CD4-positive, alpha-beta T cell (primary cell): ENCODE data around the gene CNDP2. TPM values are rescaled to one million over a fixed set of nuclear protein-coding genes. Genes with fewer than 3 reads are reported as not detected.

ENCODE experiments used
- ATAC-seq: fragments of 200-7000 bp; cut with Tn5 transposase; one replicate; pipeline ENCODE4 v1.10.0; 2022; ENCODE audit warnings: mild to moderate bottlenecking; ENCODE audit not compliant: poor library complexity
- CTCF ChIA-PET: fragments of 350-600 bp; sonication (Branson Sonifier 250); formaldehyde crosslinking; loops from one replicate; lab custom pipeline; 2021; ENCODE audit warnings: antibody characterized with exemption, inconsistent platforms; lab: Charles Lee
- POLR2A ChIA-PET: fragments of 350-600 bp; sonication (Branson Sonifier 250); formaldehyde crosslinking; loops from one replicate; lab custom pipeline; 2021; ENCODE audit warnings: antibody characterized with exemption, inconsistent platforms; lab: Charles Lee
- DNase-seq, 14 experiments: peaks; one replicate each; pipeline ENCODE4 v3.0.0-alpha.2; 2013 to 2020; ENCODE audit warnings: mixed read lengths in 2 of 14
- H3K27ac ChIP-seq, 2 donors: one replicate each; pipeline versions ENCODE4 v1.5.1 to v1.7.0; 2013; ENCODE audit warnings: low read length in 2 of 2, low read depth in 1 of 2, mild to moderate bottlenecking in 1 of 2
- H3K27me3 ChIP-seq, 2 experiments: 1 replicate in 1 of 2; 2 replicates in 1 of 2; pipeline versions ENCODE4 v1.6.1 to v1.7.0; 2013; ENCODE audit warnings: low read length in 2 of 2, control low read depth in 1 of 2, mild to moderate bottlenecking in 1 of 2, moderate library complexity in 1 of 2; ENCODE audit not compliant: insufficient read depth in 2 of 2, control insufficient read depth in 1 of 2
- H3K36me3 ChIP-seq: one replicate; pipeline ENCODE4 v1.6.1; 2013; ENCODE audit warnings: low read length, control low read depth; ENCODE audit not compliant: insufficient read depth
- H3K4me1 ChIP-seq: one replicate; pipeline ENCODE4 v1.6.1; 2013; ENCODE audit warnings: low read length, control low read depth; ENCODE audit not compliant: insufficient read depth
- H3K4me3 ChIP-seq: one replicate; pipeline ENCODE4 v1.5.1; 2013; ENCODE audit warnings: mild to moderate bottlenecking, low read length, moderate library complexity
- H3K9me3 ChIP-seq, 2 experiments: 1 replicate in 1 of 2; 2 replicates in 1 of 2; pipeline versions ENCODE4 v1.6.1 to v1.7.0; 2013; ENCODE audit warnings: low read length in 2 of 2, mild to moderate bottlenecking in 2 of 2, control low read depth in 1 of 2, moderate library complexity in 1 of 2; ENCODE audit not compliant: control insufficient read depth in 1 of 2, insufficient read depth in 1 of 2
- H3K27ac Mint-ChIP-seq: one replicate; pipeline ENCODE4 v1.8.0; 2020; ENCODE audit warnings: mixed read lengths
- H3K27me3 Mint-ChIP-seq: one replicate; pipeline ENCODE4 v1.8.0; 2021; ENCODE audit warnings: mixed read lengths
- H3K36me3 Mint-ChIP-seq: one replicate; pipeline ENCODE4 v1.8.0; 2021; ENCODE audit warnings: low read depth, mixed read lengths
- H3K4me1 Mint-ChIP-seq: one replicate; pipeline ENCODE4 v1.8.0; 2021; ENCODE audit warnings: low read depth, mixed read lengths
- H3K4me3 Mint-ChIP-seq: one replicate; pipeline ENCODE4 v1.8.0; 2020; ENCODE audit warnings: mild to moderate bottlenecking, mixed read lengths
- H3K9me3 Mint-ChIP-seq: one replicate; pipeline ENCODE4 v1.8.0; 2020; ENCODE audit warnings: mixed read lengths
- CTCF ChIP-seq: fragments of 200-600 bp; IDR thresholded peaks from one replicate; pipeline ENCODE4 v1.8.0; 2022; ENCODE audit warnings: antibody characterized with exemption, mild to moderate bottlenecking
- intact Hi-C, 2 experiments: fragments of 100-400 bp; cut with DNase I in 1 of 2; cut with micrococcal nuclease in 1 of 2; formaldehyde crosslinking; loops; one replicate each; pipeline versions ENCODE4 v1.15.1 to v1.9.0; 2023 to 2025; cut with DNase I, micrococcal nuclease
- total RNA-seq, 174 experiments: library from RNA in 2 of 174; stranded (reverse) in 2 of 174; gene quantifications; one replicate each; pipeline ENCODE4 v1.2.3 and lab custom pipeline; 2021 to 2026

The CNDP2 gene
- total RNA-seq, 2 experiments from 2014 or later = 75.5 to 75.7 TPM

GRCh38 chr18:74496508-74497323 lies 553 bp downstream of the CNDP2 start:
- DNase-seq (peak in 7 of 14 experiments; percentile 10 to 74 (median 24)), ATAC-seq (peak; percentile 2)
- ChIA-PET POLR2A (interaction anchor here (1.2 to 4.8 kb wide), 10 partner anchors 24 to 712 kb away, joined by 3 to 69 read pairs (median 8); partner anchors contain the start of genes PTGR3 and ZNF407), CTCF (interaction anchor here (0.6 to 5.7 kb wide), 5 partner anchors 9 to 186 kb away, joined by 3 to 147 read pairs (median 4); no protein-coding TSS in a partner anchor)
- Mint-ChIP-seq H3K4me3 (peak overlapping the region; percentile 99), H3K36me3 (peaks cover 47% of the 10 kb centered on the region), H3K4me1 (peaks cover 61% of the 10 kb centered on the region), H3K27me3 (no peaks in the 10 kb centered on the region), H3K9me3 (no peaks in the 10 kb centered on the region), H3K27ac (peak overlapping the region; percentile 97)
- peaks cover 0 to 4% of the 10 kb centered on the region in 2 experiments for H3K9me3 ChIP-seq
- H3K27ac ChIP-seq = peak overlapping the region; percentile 76 to 86
- peaks cover 8% of the 10 kb centered on the region for H3K36me3 ChIP-seq
- TF ChIP-seq CTCF = no peak
- H3K4me3 ChIP-seq = peak overlapping the region; percentile 80
- H3K27me3 ChIP-seq = no peaks in the 10 kb centered on the region
- peaks cover 47% of the 10 kb centered on the region for H3K4me1 ChIP-seq
- intact Hi-C loops = loop anchor here in 1 of 2 experiments (2.0 to 10.0 kb wide), 3 partner anchors 204 to 1988 kb away; partner anchors contain the start of gene TSHZ1

- CTCF ChIA-PET = interaction anchor here (1.1 to 5.7 kb wide), 2 partner anchors 10 to 146 kb away, joined by 3 to 147 read pairs; no protein-coding TSS in a partner anchor
- POLR2A ChIA-PET = interaction anchor here (1.0 to 4.8 kb wide), 5 partner anchors 100 to 414 kb away, joined by 3 to 69 read pairs (median 18); partner anchors contain the start of gene ZNF407
- Mint-ChIP-seq H3K27me3 (no peaks in the 10 kb centered on the region), H3K4me3 (peak overlapping the region; percentile 99), H3K36me3 (peaks cover 53% of the 10 kb centered on the region), H3K9me3 (no peaks in the 10 kb centered on the region), H3K27ac (peak overlapping the region; percentile 97), H3K4me1 (peaks cover 61% of the 10 kb centered on the region)
- peak in 1 of 14 experiments; percentile 17 for DNase-seq
- intact Hi-C loops = loop anchor here in 1 of 2 experiments (2.0 to 10.0 kb wide), 3 partner anchors 204 to 1988 kb away; partner anchors contain the start of gene TSHZ1
- H3K36me3 ChIP-seq = peaks cover 12% of the 10 kb centered on the region
- H3K27me3 ChIP-seq = no peaks in the 10 kb centered on the region
- ATAC-seq = no peak
- H3K27ac ChIP-seq = no peak overlapping the region
- peaks cover 0 to 1% of the 10 kb centered on the region in 2 experiments for H3K9me3 ChIP-seq
- no peak for TF ChIP-seq CTCF
- peaks cover 47% of the 10 kb centered on the region for H3K4me1 ChIP-seq
- peak overlapping the region; percentile 80 for H3K4me3 ChIP-seq
These were observed 1.1 kb downstream of the CNDP2 start for GRCh38 chr18:74497324-74497676.

GRCh38 chr18:74497778-74498177 lies 1.6 kb downstream of the CNDP2 start:
- Histone ChIP-seq H3K27me3 (no peaks in the 10 kb centered on the region), H3K9me3 (no peaks in the 10 kb centered on the region), H3K27ac (no peak overlapping the region), H3K4me3 (no peak overlapping the region), H3K4me1 (peaks cover 47% of the 10 kb centered on the region), H3K36me3 (peaks cover 17% of the 10 kb centered on the region)
- Mint-ChIP-seq H3K27me3 (no peaks in the 10 kb centered on the region), H3K4me1 (peaks cover 61% of the 10 kb centered on the region), H3K36me3 (peaks cover 57% of the 10 kb centered on the region), H3K27ac (peak overlapping the region; percentile 97), H3K9me3 (no peaks in the 10 kb centered on the region), H3K4me3 (peak overlapping the region; percentile 99)
- intact Hi-C loops = loop anchor here (1.0 to 10.0 kb wide), 5 partner anchors 99 to 1987 kb away; partner anchors contain the start of genes TSHZ1 (in 1 of the 2) and ZNF407 (in 1 of the 2)
- POLR2A ChIA-PET = interaction anchor here (0.6 to 4.7 kb wide), 6 partner anchors 120 to 713 kb away, joined by 3 to 69 read pairs (median 4); partner anchors contain the start of gene TSHZ1
- ATAC-seq (no peak), DNase-seq (peak in 1 of 14 experiments; percentile 22)
- TF ChIP-seq CTCF = no peak
- CTCF ChIA-PET = interaction anchor here (1.9 kb wide), 1 partner anchor 145 kb away, joined by 5 read pairs; no protein-coding TSS in a partner anchor
